Measurements from ENCODE around the gene PVR.

Gene PVR

GRCh38 chr19:44704982-44705381 is 61.3 kb downstream of the PVR start:
- TF ChIP-seq CTCF (IDR thresholded peaks at IDR 0.05): no peak

GRCh38 chr19:44705502-44706010 is 61.8 kb downstream of the PVR start:
- no peak for TF ChIP-seq CTCF (IDR thresholded peaks at IDR 0.05)

- TF ChIP-seq CTCF (IDR thresholded peaks at IDR 0.05): no peak
Measured at GRCh38 chr19:44706506-44707236, 63.0 kb downstream of the PVR start.

GRCh38 chr19:44707794-44708193 is 64.1 kb downstream of the PVR start:
- TF ChIP-seq CTCF (IDR thresholded peaks at IDR 0.05): no peak

- no peak for TF ChIP-seq CTCF (IDR thresholded peaks at IDR 0.05)
Measured at GRCh38 chr19:44708940-44709339, 65.2 kb downstream of the PVR start.

GRCh38 chr19:44710483-44710882 is 66.8 kb downstream of the PVR start:
- no peak for TF ChIP-seq CTCF (IDR thresholded peaks at IDR 0.05)

GRCh38 chr19:44712864-44713515 is 69.3 kb downstream of the PVR start:
- TF ChIP-seq CTCF (IDR thresholded peaks at IDR 0.05): no peak
